HL-60 (cell line): Measurements from ENCODE around the gene EFHC1.

Experiments
- DNase-seq, 2 experiments: peaks; one replicate each; pipeline ENCODE4 v3.0.0-alpha.2; 2010 to 2020; ENCODE audit warnings: low read depth in 1 of 2, low spot score in 1 of 2
- H3K27ac ChIP-seq: fragments of 250-450 bp; sonication (Bioruptor Pico); replicated peaks from 2 replicates; pipeline ENCODE4 v1.5.1; 2020; ENCODE audit warnings: mild to moderate bottlenecking, moderate library complexity
- H3K27me3 ChIP-seq: fragments of 250-450 bp; sonication (Bioruptor Pico); 2 replicates; pipeline ENCODE4 v1.5.1; 2021; ENCODE audit warnings: mild to moderate bottlenecking, moderate library complexity; ENCODE audit not compliant: insufficient read depth, poor library complexity, severe bottlenecking
- H3K4me3 ChIP-seq: replicated peaks from 2 replicates; pipeline ENCODE4 v1.5.1; 2011; ENCODE audit warnings: mild to moderate bottlenecking, control low read depth, low read length; ENCODE audit not compliant: insufficient read depth
- CTCF ChIP-seq: IDR thresholded peaks from one replicate; pipeline ENCODE4 v1.5.1; 2011; ENCODE audit warnings: low read length, control low read depth, inconsistent platforms; ENCODE audit not compliant: insufficient read depth
- GABPA ChIP-seq: IDR thresholded peaks from 2 replicates; pipeline ENCODE4 v1.6.1; 2012; ENCODE audit warnings: low read depth
- POLR2AphosphoS5 ChIP-seq: IDR thresholded peaks from 2 replicates; pipeline ENCODE4 v1.6.1; 2012; ENCODE audit warnings: low read depth
- REST ChIP-seq: IDR thresholded peaks from 2 replicates; pipeline ENCODE4 v1.6.1; 2012; ENCODE audit warnings: low read depth; ENCODE audit not compliant: insufficient replicate concordance
- SPI1 ChIP-seq: IDR thresholded peaks from 2 replicates; pipeline ENCODE4 v1.6.1; 2012; ENCODE audit warnings: low read depth, mild to moderate bottlenecking, borderline replicate concordance

Gene EFHC1

DNA sequence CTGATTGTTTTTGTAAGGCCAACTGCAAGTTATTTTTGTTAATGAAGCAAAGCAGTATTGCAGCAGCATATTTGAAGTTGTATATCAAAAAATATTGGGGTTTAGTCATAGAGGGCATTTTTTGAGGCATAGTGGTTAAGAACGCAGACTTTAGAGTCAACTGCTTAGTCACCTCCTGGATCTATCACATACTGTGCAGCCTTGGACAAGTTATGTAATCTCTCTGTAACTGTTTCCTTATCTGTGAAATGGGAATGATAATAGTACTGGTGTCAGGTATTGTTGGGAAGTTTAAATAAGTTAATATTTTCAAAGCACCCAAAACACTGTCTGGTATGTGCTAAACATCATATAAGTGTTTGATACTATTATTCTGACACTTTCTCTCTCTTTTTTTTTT, 27.2 kb upstream of the EFHC1 start:
- no peak for DNase-seq

GRCh38 chr6:52393780-52394179, 26.4 kb upstream of the EFHC1 start:
- no peak overlapping the region for H3K27ac ChIP-seq
- H3K27me3 ChIP-seq: no peaks in the 10 kb centered on the region
- H3K4me3 ChIP-seq: no peak overlapping the region
- TF ChIP-seq CTCF (no peak), SPI1 (no peak), REST (no peak), GABPA (no peak), POLR2AphosphoS5 (no peak)
- DNase-seq: no peak

More for the DNA sequence above, 27.2 kb upstream of the EFHC1 start:
- TF ChIP-seq GABPA: no peak
- TF ChIP-seq CTCF: no peak
- Histone ChIP-seq H3K4me3 (no peak overlapping the region), H3K27ac (no peak overlapping the region), H3K27me3 (no peaks in the 10 kb centered on the region)

DNA sequence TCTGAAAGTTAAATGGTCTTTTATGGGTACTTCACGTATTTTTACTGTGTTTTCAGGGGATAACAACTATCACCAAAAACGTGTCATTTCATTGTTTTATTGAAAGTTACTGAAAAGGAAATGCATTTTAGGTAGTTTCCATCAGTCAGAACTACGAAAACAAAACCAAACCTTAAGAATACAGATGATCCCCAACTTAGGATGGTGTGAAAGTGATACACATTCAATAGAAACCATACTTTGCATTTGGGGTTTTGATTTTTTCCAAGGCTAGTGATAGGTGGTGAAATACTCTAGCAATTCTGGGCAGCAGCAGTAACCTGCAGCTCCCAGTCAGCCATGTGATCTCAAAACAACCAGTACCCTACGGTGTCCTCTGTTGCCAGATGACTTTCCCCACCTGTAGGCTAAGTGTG, 25.9 kb upstream of the EFHC1 start:
- DNase-seq: no peak
- Histone ChIP-seq H3K4me3 (no peak overlapping the region), H3K27ac (no peak overlapping the region), H3K27me3 (no peaks in the 10 kb centered on the region)
- TF ChIP-seq POLR2AphosphoS5 (no peak), CTCF (no peak), GABPA (no peak), REST (no peak), SPI1 (no peak)

DNA sequence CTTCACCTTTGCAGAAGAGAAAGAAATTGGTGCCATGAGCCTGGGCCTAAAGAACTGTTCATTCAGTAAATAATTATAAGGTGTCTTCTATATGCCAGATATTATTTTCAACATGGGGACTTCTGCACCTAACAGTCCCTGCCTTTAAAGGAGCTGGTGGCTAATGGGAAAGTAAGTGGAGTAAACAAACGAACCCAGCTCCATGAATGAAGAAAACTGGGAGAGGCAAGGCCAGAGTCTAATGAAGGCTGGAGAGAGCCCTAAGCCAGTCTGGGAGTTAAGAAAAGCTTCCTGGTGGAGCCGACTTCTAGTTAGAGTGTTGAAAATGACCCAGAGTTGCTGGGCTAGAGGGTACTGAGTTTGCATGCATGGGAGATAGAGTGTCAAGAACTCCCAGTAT, 24.2 kb upstream of the EFHC1 start:
- Histone ChIP-seq H3K27me3 (no peaks in the 10 kb centered on the region), H3K27ac (no peak overlapping the region), H3K4me3 (no peak overlapping the region)
- DNase-seq: no peak
- TF ChIP-seq POLR2AphosphoS5 (no peak), REST (no peak), CTCF (no peak), SPI1 (no peak), GABPA (no peak)
